Measurements from ENCODE around the gene COL18A1.
A peak's percentile ranks its signal among the peaks of the same experiment; 100 is the strongest.

The COL18A1 gene

GRCh38 chr21:45397381-45397780 is 7.6 kb upstream of the COL18A1 start:
- TF ChIP-seq CTCF (IDR thresholded peaks at IDR 0.05; ENCODE audit: low read depth, low read length, missing control alignments) = no peak
- H3K27me3 ChIP-seq (replicated peaks) = no peaks in the 10 kb centered on the region
- in situ Hi-C loops (cut with HindIII; ENCODE audit: low pct_ligation_motif_present, low sequenced_read_pairs) = no loop called here
- no peak for DNase-seq
- H3K36me3 ChIP-seq (replicated peaks) = no peaks in the 10 kb centered on the region
- H3K27ac ChIP-seq = no peak overlapping the region
- no peak overlapping the region for H3K4me3 ChIP-seq (ENCODE audit: low read depth, low read length)

GRCh38 chr21:45401054-45401518 is 3.9 kb upstream of the COL18A1 start:
- Histone ChIP-seq H3K27me3 (replicated peaks) (no peaks in the 10 kb centered on the region), H3K4me3 (ENCODE audit: low read depth, low read length) (no peak overlapping the region), H3K27ac (no peak overlapping the region), H3K36me3 (replicated peaks) (no peaks in the 10 kb centered on the region)
- in situ Hi-C loops (cut with HindIII; ENCODE audit: low pct_ligation_motif_present, low sequenced_read_pairs) = no loop called here
- DNase-seq = no peak
- no peak for TF ChIP-seq CTCF (IDR thresholded peaks at IDR 0.05; ENCODE audit: low read depth, low read length, missing control alignments)

GRCh38 chr21:45401916-45402900 is 2.8 kb upstream of the COL18A1 start:
- Histone ChIP-seq H3K27me3 (replicated peaks) (no peaks in the 10 kb centered on the region), H3K27ac (no peak overlapping the region), H3K36me3 (replicated peaks) (no peaks in the 10 kb centered on the region), H3K4me3 (ENCODE audit: low read depth, low read length) (no peak overlapping the region)
- in situ Hi-C loops (cut with HindIII; ENCODE audit: low pct_ligation_motif_present, low sequenced_read_pairs) = no loop called here
- TF ChIP-seq CTCF (IDR thresholded peaks at IDR 0.05; ENCODE audit: low read depth, low read length, missing control alignments) = no peak
- DNase-seq = no peak

- no peak overlapping the region for H3K27ac ChIP-seq
- no peak overlapping the region for H3K4me3 ChIP-seq (ENCODE audit: low read depth, low read length)
- no peak for DNase-seq
- TF ChIP-seq CTCF (IDR thresholded peaks at IDR 0.05; ENCODE audit: low read depth, low read length, missing control alignments) = no peak
- in situ Hi-C loops (cut with HindIII; ENCODE audit: low pct_ligation_motif_present, low sequenced_read_pairs) = no loop called here
- no peaks in the 10 kb centered on the region for H3K27me3 ChIP-seq (replicated peaks)
- H3K36me3 ChIP-seq (replicated peaks) = peaks cover 3% of the 10 kb centered on the region
Measured at GRCh38 chr21:45403133-45403824, 1.7 kb upstream of the COL18A1 start.

GRCh38 chr21:45403825-45404729 is 888 bp upstream of the COL18A1 start:
- no peak for TF ChIP-seq CTCF (IDR thresholded peaks at IDR 0.05; ENCODE audit: low read depth, low read length, missing control alignments)
- no peaks in the 10 kb centered on the region for H3K27me3 ChIP-seq (replicated peaks)
- H3K36me3 ChIP-seq (replicated peaks) = peaks cover 3% of the 10 kb centered on the region
- no peak overlapping the region for H3K27ac ChIP-seq
- no peak for DNase-seq
- in situ Hi-C loops (cut with HindIII; ENCODE audit: low pct_ligation_motif_present, low sequenced_read_pairs) = no loop called here
- H3K4me3 ChIP-seq (ENCODE audit: low read depth, low read length) = peak overlapping the region; percentile 46
